IPS DF 6.9 (cell line): ENCODE measurements around the gene FBXO42.
"Not testable (repeated sequence)": the region's sequence is repeated elsewhere in the genome, so short reads cannot be mapped to it uniquely, and the experiment has no call there.

ENCODE experiments used
- DNase-seq: peaks from one replicate; pipeline ENCODE4 v3.0.0-alpha.2; 2013; ENCODE audit warnings: low read depth, low spot score
- H3K27ac ChIP-seq: one replicate; pipeline ENCODE4 v1.5.1; 2013; ENCODE audit warnings: low read length, control low read depth
- H3K27me3 ChIP-seq: 2 replicates; pipeline ENCODE4 v1.6.1; 2013; ENCODE audit warnings: mild to moderate bottlenecking, low read length; ENCODE audit not compliant: control insufficient read depth, insufficient read depth
- H3K36me3 ChIP-seq: 2 replicates; pipeline ENCODE4 v1.6.1; 2013; ENCODE audit warnings: low read length; ENCODE audit not compliant: control insufficient read depth, insufficient read depth
- H3K4me1 ChIP-seq: 2 replicates; pipeline ENCODE4 v1.6.1; 2013; ENCODE audit warnings: low read length; ENCODE audit not compliant: control insufficient read depth, insufficient read depth
- H3K4me3 ChIP-seq: 2 replicates; pipeline ENCODE4 v1.5.1; 2013; ENCODE audit warnings: mild to moderate bottlenecking, low read length
- H3K9me3 ChIP-seq: 2 replicates; pipeline ENCODE4 v1.6.1; 2013; ENCODE audit warnings: low read length, inconsistent platforms; ENCODE audit not compliant: control insufficient read depth, insufficient read depth
- WGBS: extraction: QIAGEN DNeasy Blood & Tissue Kit; methylation state at CpG from one replicate; pipeline ENCODE4 v1.1.7; 2013; ENCODE audit warnings: mixed read lengths, missing lambda C conversion rate; ENCODE audit not compliant: insufficient read length, insufficient coverage; 5-methylcytosine and 5-hydroxymethylcytosine counted together

Gene FBXO42

DNA sequence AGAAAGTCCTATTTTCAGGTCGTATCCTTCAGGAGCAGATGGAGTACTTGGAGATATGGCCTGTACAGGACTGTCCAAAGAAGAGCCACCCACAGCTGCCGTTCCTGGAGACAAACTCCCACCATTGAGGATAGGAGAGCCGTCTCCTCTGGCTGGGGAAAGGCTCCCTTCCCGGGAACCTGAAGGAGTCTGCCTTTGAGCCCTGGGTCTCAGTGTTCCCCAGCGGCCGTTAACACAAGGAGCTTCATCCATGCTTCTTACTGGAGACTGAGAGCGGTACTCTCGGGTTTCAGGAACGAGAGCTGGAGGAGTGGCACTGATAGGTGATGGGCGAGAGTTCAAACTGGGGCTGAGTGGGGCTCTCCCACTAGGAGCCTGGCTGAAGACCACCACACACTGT lies 100.9 kb downstream of the FBXO42 start:
- no peaks in the 10 kb centered on the region for H3K27me3 ChIP-seq
- no peaks in the 10 kb centered on the region for H3K4me1 ChIP-seq
- no peak for DNase-seq
- H3K27ac ChIP-seq: no peak overlapping the region
- no CpG with 5 or more reads among the region's 10 CpGs for WGBS
- H3K36me3 ChIP-seq: peaks cover 10% of the 10 kb centered on the region; the same call in 1 of the 2 replicates
- no peak overlapping the region for H3K4me3 ChIP-seq
- no peaks in the 10 kb centered on the region for H3K9me3 ChIP-seq

DNA sequence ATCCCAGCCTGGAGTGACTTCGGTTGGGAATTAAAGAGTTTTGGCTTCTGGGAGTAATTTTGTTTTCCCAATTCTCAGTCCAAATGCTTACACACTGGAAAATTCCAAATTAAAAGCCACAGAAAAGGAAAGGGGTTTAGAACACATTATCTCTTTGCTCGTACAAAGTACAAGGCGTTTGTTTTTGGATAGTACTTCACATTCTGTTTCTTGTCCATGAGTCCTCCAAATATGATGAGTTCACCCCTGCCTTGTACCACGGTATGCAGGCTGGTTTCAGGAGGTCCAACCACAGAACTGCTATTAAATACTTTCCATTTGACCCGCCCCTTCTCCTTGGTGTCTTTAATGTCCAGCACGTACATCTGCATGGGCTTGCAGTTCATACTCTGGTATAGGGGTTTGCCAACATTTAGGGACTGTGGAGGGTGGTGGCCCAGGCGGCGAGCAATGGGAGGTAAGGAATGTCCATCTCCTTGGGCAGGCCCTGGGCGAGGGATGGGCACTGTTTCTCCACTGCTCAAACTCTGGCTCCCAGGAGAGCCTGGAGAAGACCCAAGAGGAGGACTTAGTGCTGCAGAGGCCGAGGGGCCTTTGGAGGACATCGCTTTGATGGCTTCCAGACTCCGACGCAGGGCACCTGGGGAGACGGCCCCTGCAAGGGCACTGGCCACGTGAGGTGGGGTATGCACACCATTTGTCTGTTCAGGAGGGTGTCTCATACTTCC lies 101.6 kb downstream of the FBXO42 start:
- WGBS: no CpG with 5 or more reads among the region's 15 CpGs

GRCh38 chr1:16249596-16250241 lies 102.6 kb downstream of the FBXO42 start:
- Histone ChIP-seq H3K4me1 (no peaks in the 10 kb centered on the region), H3K9me3 (no peaks in the 10 kb centered on the region), H3K4me3 (no peak overlapping the region), H3K27me3 (no peaks in the 10 kb centered on the region), H3K27ac (no peak overlapping the region), H3K36me3 (peaks cover 10% of the 10 kb centered on the region; the same call in 1 of the 2 replicates)
- WGBS: no CpG with 5 or more reads among the region's 3 CpGs
- DNase-seq: no peak

More for the DNA sequence above, 101.6 kb downstream of the FBXO42 start:
- Histone ChIP-seq H3K9me3 (no peaks in the 10 kb centered on the region), H3K27ac (no peak overlapping the region), H3K27me3 (no peaks in the 10 kb centered on the region), H3K36me3 (peaks cover 10% of the 10 kb centered on the region; the same call in 1 of the 2 replicates), H3K4me1 (no peaks in the 10 kb centered on the region), H3K4me3 (no peak overlapping the region)
- DNase-seq: no peak

GRCh38 chr1:16248603-16249516 lies 103.4 kb downstream of the FBXO42 start:
- peaks cover 10% of the 10 kb centered on the region; the same call in 1 of the 2 replicates for H3K36me3 ChIP-seq
- no peak overlapping the region for H3K27ac ChIP-seq
- no peak for DNase-seq
- H3K4me3 ChIP-seq: no peak overlapping the region
- no CpG with 5 or more reads among the region's 7 CpGs for WGBS
- no peaks in the 10 kb centered on the region for H3K4me1 ChIP-seq
- no peaks in the 10 kb centered on the region for H3K9me3 ChIP-seq
- no peaks in the 10 kb centered on the region for H3K27me3 ChIP-seq

DNA sequence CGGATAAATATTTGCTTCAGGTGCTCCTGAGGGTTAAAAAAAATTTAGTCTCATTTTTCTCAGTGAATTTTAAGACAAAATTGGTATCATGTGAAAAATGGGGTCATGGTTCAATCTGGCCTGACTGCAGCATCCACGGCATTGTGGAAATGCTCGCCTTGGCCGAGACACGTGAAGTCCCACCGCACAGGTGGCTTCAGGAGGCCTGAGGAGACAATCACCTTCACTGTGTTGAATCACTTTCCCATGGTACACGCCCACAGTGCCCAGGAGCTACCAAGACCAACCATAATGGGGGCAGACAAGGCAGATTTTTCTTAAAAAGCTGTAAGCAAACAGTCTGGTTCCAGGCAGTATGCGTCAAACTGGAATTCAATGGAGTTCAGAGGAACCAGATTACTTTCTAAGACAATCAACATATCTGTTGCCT lies 104.3 kb downstream of the FBXO42 start:
- Histone ChIP-seq H3K9me3 (no peaks in the 10 kb centered on the region), H3K4me1 (no peaks in the 10 kb centered on the region), H3K27ac (no peak overlapping the region), H3K36me3 (peaks cover 10% of the 10 kb centered on the region; the same call in 1 of the 2 replicates), H3K27me3 (no peaks in the 10 kb centered on the region), H3K4me3 (no peak overlapping the region)
- no peak for DNase-seq
- WGBS: no CpG with 5 or more reads among the region's 8 CpGs

GRCh38 chr1:16247441-16247840 lies 104.8 kb downstream of the FBXO42 start:
- Histone ChIP-seq H3K36me3 (peaks cover 10% of the 10 kb centered on the region; the same call in 1 of the 2 replicates), H3K27ac (no peak overlapping the region), H3K27me3 (no peaks in the 10 kb centered on the region), H3K9me3 (no peaks in the 10 kb centered on the region), H3K4me1 (no peaks in the 10 kb centered on the region), H3K4me3 (no peak overlapping the region)
- no peak for DNase-seq
- WGBS: no CpG with 5 or more reads among the region's 2 CpGs

- Histone ChIP-seq H3K27ac (no peak overlapping the region), H3K4me3 (no peak overlapping the region), H3K36me3 (peaks cover 10% of the 10 kb centered on the region; the same call in 1 of the 2 replicates), H3K9me3 (no peaks in the 10 kb centered on the region), H3K4me1 (no peaks in the 10 kb centered on the region), H3K27me3 (no peaks in the 10 kb centered on the region)
- DNase-seq: no peak
- no CpG with 5 or more reads among the region's 5 CpGs for WGBS
Observed at GRCh38 chr1:16246961-16247360, 105.3 kb downstream of the FBXO42 start.

GRCh38 chr1:16246239-16246638 lies 106.0 kb downstream of the FBXO42 start:
- not testable (repeated sequence) for H3K4me1 ChIP-seq, H3K36me3 ChIP-seq, H3K27me3 ChIP-seq, H3K4me3 ChIP-seq, H3K27ac ChIP-seq, DNase-seq, H3K9me3 ChIP-seq
- WGBS: no CpG with 5 or more reads among the region's 1 CpG

DNA sequence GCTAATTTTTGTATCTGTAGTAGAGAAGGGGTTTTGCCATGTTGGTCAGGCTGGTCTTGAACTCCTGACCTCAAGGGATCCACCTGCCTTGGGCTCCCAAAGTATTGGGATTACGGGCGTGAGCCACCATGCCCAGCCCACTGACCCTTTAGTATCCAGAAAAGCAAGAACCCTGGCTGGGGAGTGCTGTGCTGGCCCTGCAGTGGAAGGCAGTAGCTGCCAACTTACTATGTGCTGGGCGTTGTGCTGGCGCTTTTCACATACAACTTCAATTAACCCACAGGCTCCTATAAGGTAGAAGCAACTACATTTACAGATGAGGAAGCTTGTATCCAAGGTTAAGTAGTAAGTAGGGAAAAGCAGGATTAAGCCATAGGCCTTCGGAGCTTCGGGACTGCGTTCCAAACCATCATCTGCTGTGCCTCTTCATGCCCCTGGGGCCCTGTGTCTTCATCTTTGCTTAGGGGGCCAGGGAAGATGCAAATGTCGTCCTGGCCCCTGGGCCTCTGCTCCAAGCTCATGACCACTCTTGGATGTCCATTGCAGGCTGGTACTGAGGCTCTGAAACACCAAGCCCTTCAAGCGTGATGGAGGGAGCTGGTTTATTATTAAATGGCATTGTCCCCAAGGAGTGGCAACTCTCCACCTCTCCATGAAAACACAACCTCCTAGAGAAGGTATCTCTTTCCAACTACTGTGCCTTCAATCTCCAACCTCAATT lies 106.6 kb downstream of the FBXO42 start:
- H3K4me1 ChIP-seq: no peaks in the 10 kb centered on the region
- peaks cover 5% of the 10 kb centered on the region; the same call in 1 of the 2 replicates for H3K36me3 ChIP-seq
- no peak overlapping the region for H3K27ac ChIP-seq
- H3K9me3 ChIP-seq: no peaks in the 10 kb centered on the region
- WGBS: no CpG with 5 or more reads among the region's 9 CpGs
- no peak overlapping the region for H3K4me3 ChIP-seq
- H3K27me3 ChIP-seq: no peaks in the 10 kb centered on the region
- no peak for DNase-seq
